NK-92 treated with Interleukin-12 subunit alpha and Interleukin-12 subunit beta, amount 100 ng/mL, for 24 hours (cell line): ENCODE data around the gene ERGIC1.

ENCODE experiments used
- DNase-seq: peaks from one replicate; lab custom pipeline; 2025; lab: John Stamatoyannopoulos, UW

ERGIC1 gene

GRCh38 chr5:172902497-172903472 is 68.7 kb downstream of the ERGIC1 start:
- no peak for DNase-seq

GRCh38 chr5:172903790-172904189 is 69.7 kb downstream of the ERGIC1 start:
- DNase-seq: no peak

- DNase-seq: no peak
Measured at GRCh38 chr5:172904312-172904642, 70.2 kb downstream of the ERGIC1 start.

GRCh38 chr5:172904643-172905345 is 70.7 kb downstream of the ERGIC1 start:
- no peak for DNase-seq

- DNase-seq: no peak
Measured at GRCh38 chr5:172905346-172906140, 71.5 kb downstream of the ERGIC1 start.

- no peak for DNase-seq
Measured at GRCh38 chr5:172906436-172906835, 72.4 kb downstream of the ERGIC1 start.

- no peak for DNase-seq
Measured at GRCh38 chr5:172906888-172907287, 72.8 kb downstream of the ERGIC1 start.

- no peak for DNase-seq
Measured at GRCh38 chr5:172907657-172908056, 73.6 kb downstream of the ERGIC1 start.

- DNase-seq: no peak
Measured at GRCh38 chr5:172908662-172909061, 74.6 kb downstream of the ERGIC1 start.

- no peak for DNase-seq
Measured at GRCh38 chr5:172909931-172910502, 76.0 kb downstream of the ERGIC1 start.

- peak; percentile 8 for DNase-seq
Measured at GRCh38 chr5:172910828-172911627, 77.0 kb downstream of the ERGIC1 start.

GRCh38 chr5:172911628-172911880 is 77.5 kb downstream of the ERGIC1 start:
- DNase-seq: no peak

GRCh38 chr5:172911976-172912375 is 77.9 kb downstream of the ERGIC1 start:
- no peak for DNase-seq

GRCh38 chr5:172913117-172913850 is 79.2 kb downstream of the ERGIC1 start:
- no peak for DNase-seq

GRCh38 chr5:172915514-172915913 is 81.5 kb downstream of the ERGIC1 start:
- DNase-seq: no peak

GRCh38 chr5:172918421-172919371 is 84.6 kb downstream of the ERGIC1 start:
- DNase-seq: no peak

- DNase-seq: no peak
Measured at GRCh38 chr5:172919525-172920446, 85.7 kb downstream of the ERGIC1 start.

GRCh38 chr5:172920447-172920849 is 86.4 kb downstream of the ERGIC1 start:
- DNase-seq: no peak

GRCh38 chr5:172920995-172921394 is 86.9 kb downstream of the ERGIC1 start:
- DNase-seq: no peak
